ENCODE measurements around the gene PCDH1. TPM values are rescaled to one million over a fixed set of nuclear protein-coding genes. Genes with fewer than 3 reads are reported as not detected.

PCDH1 gene
- total RNA-seq, 1 experiment from 2014 or later, result 9.9 TPM

DNA sequence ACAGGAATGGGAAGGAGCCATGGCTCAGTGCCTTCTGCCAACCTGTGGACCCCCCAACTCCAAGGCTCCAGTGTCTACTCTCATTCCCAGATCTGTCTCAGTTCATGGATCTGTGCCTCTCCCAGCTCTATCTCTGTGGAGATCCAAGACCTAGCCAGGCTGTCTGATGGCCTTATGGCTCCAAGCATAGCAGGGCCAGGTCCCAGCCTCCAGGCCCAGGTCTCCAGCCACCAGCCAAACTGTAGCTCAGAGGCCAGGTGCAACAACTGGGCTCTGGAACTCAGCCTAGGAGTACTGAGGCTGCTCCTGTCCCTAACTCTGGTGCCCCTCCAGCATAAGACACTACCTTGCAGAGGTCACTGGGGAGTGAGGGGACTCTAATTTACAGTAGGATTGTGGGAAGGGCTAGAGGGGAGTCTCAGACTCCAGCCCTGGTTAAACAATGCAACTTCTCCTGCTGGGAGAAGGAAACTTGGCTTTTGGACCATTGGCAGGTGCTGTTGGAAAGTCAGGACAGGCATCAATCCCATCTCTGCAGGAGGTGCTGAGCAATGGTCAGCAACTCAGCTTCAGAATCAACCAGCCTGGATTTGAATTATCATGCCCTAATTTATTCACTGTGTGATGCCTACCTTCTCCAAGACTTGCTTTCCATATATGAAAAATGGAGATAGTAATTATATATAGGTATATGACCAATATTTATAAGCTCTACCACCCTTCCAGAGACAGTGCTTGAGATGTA lies 63.0 kb downstream of the PCDH1 start:
- DNase-seq (ENCODE audit: unreplicated experiment), result no peak
- no peak overlapping the region for H3K4me3 Mint-ChIP-seq (ENCODE audit: unreplicated experiment)
- ChIA-PET CTCF (interaction anchor here (0.6 to 6.8 kb wide), 21 partner anchors 9 to 496 kb away, joined by 3 to 66 read pairs (median 4); partner anchors contain the start of gene PCDH1), POLR2A (interaction anchor here (0.9 kb wide), 1 partner anchor 35 kb away, joined by 3 read pairs; no protein-coding TSS in a partner anchor)
- H3K9me3 Mint-ChIP-seq (ENCODE audit: unreplicated experiment), result no peaks in the 10 kb centered on the region
- H3K27ac Mint-ChIP-seq (ENCODE audit: low read depth, unreplicated experiment), result no peak overlapping the region
- intact Hi-C loops (cut with micrococcal nuclease), result loop anchor here (2.0 to 10.0 kb wide), 2 partner anchors 122 to 150 kb away; partner anchors contain the start of gene RNF14
- H3K36me3 Mint-ChIP-seq (ENCODE audit: insufficient read depth, unreplicated experiment), result no peaks in the 10 kb centered on the region
- TF ChIP-seq, protein P1, sequence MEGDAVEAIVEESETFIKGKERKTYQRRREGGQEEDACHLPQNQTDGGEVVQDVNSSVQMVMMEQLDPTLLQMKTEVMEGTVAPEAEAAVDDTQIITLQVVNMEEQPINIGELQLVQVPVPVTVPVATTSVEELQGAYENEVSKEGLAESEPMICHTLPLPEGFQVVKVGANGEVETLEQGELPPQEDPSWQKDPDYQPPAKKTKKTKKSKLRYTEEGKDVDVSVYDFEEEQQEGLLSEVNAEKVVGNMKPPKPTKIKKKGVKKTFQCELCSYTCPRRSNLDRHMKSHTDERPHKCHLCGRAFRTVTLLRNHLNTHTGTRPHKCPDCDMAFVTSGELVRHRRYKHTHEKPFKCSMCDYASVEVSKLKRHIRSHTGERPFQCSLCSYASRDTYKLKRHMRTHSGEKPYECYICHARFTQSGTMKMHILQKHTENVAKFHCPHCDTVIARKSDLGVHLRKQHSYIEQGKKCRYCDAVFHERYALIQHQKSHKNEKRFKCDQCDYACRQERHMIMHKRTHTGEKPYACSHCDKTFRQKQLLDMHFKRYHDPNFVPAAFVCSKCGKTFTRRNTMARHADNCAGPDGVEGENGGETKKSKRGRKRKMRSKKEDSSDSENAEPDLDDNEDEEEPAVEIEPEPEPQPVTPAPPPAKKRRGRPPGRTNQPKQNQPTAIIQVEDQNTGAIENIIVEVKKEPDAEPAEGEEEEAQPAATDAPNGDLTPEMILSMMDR (IDR thresholded peaks at IDR 0.05; ENCODE audit: unreplicated experiment), result no peak
- H3K27me3 Mint-ChIP-seq (ENCODE audit: insufficient read depth, unreplicated experiment), result no peaks in the 10 kb centered on the region
- no TSS peak for BruUV-seq (replicated peaks)
- H3K4me1 Mint-ChIP-seq (ENCODE audit: insufficient read depth, unreplicated experiment), result no peaks in the 10 kb centered on the region

DNA sequence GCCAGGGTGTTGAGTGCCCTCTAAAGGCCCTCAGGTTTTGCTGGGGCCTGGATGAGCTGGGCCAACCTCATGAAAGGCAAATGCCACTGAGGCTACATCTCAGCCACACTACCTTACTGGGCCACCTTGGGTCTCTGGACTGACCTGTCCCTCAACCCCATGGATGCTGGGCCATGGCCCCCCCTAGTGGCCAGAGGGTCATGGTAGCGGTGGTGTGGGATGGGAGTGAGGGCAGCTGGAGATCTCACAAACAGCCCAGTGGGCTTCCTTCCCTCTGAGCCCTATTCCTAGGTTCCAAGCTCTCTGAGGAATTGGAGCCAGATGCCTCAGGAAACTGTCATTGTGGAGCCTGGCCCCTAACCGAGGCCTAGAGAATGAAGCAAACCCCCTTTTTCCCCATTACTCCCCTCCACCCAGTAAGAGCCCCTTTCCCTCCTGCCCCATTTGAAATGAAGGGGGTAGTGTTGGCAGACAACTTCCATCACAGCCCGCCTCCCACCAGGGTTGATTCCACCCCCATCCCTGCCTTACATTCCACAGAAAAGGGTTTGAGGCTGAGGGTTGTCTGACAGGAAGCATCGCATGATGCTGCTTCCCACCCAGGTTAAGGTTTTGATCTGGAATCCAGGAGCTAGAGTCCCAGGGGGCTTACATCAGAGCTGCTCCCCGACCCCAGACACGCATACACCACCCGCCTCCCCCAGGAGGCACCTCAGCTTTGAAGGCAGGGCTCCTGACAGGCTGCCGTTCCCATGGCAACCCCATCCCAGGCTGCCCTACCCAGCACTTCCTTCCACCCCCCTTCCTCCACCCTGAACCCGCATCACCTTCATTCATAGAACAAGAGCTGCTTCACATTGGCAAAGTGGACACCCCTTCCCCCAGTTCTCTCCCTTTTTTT lies 63.9 kb downstream of the PCDH1 start:
- no peak overlapping the region for H3K27ac Mint-ChIP-seq (ENCODE audit: low read depth, unreplicated experiment)
- TF ChIP-seq, protein P1 (IDR thresholded peaks at IDR 0.05; ENCODE audit: unreplicated experiment), result peak; percentile 87
- intact Hi-C loops (cut with micrococcal nuclease), result loop anchor here (1.0 to 10.0 kb wide), 6 partner anchors 57 to 150 kb away; partner anchors contain the start of gene RNF14
- H3K36me3 Mint-ChIP-seq (ENCODE audit: insufficient read depth, unreplicated experiment), result no peaks in the 10 kb centered on the region
- ChIA-PET POLR2A (interaction anchor here (1.5 kb wide), 1 partner anchor 30 kb away, joined by 3 read pairs; no protein-coding TSS in a partner anchor), CTCF (interaction anchor here (0.5 to 6.8 kb wide), 27 partner anchors 8 to 495 kb away, joined by 3 to 66 read pairs (median 4); partner anchors contain the start of gene PCDH1)
- peak; percentile 86 for DNase-seq (ENCODE audit: unreplicated experiment)
- BruUV-seq (replicated peaks), result no TSS peak
- no peaks in the 10 kb centered on the region for H3K4me1 Mint-ChIP-seq (ENCODE audit: insufficient read depth, unreplicated experiment)
- H3K27me3 Mint-ChIP-seq (ENCODE audit: insufficient read depth, unreplicated experiment), result peaks cover 4% of the 10 kb centered on the region
- no peaks in the 10 kb centered on the region for H3K9me3 Mint-ChIP-seq (ENCODE audit: unreplicated experiment)
- H3K4me3 Mint-ChIP-seq (ENCODE audit: unreplicated experiment), result no peak overlapping the region

DNA sequence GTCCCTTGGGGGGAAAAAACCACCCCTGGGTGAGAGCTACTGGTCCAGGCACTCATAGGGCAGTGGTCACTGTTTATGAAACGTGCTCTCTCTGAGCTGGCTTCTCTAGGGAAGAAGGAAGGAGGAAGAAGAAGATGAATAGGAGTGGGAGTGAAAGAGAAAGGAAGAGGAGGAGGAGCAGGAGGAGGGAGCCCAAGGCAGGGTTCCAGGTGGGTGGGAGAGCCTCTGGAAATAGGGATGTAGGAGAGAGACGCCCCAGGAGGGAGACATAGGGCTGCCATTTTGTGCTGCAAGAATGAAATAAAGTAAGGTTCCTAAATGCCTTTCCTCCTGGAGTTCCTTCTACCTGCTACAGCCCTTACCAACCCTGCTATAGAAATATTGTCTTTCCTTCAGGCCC lies 65.7 kb downstream of the PCDH1 start:
- no peak for DNase-seq (ENCODE audit: unreplicated experiment)
- H3K4me1 Mint-ChIP-seq (ENCODE audit: insufficient read depth, unreplicated experiment), result no peaks in the 10 kb centered on the region
- TF ChIP-seq, protein P1 (IDR thresholded peaks at IDR 0.05; ENCODE audit: unreplicated experiment), result no peak
- ChIA-PET POLR2A (interaction anchor here (0.6 to 0.7 kb wide), 2 partner anchors 30 to 98 kb away, joined by 3 to 4 read pairs; no protein-coding TSS in a partner anchor), CTCF (interaction anchor here (0.5 to 6.8 kb wide), 20 partner anchors 8 to 646 kb away, joined by 3 to 66 read pairs (median 4); partner anchors contain the start of gene PCDH1)
- intact Hi-C loops (cut with micrococcal nuclease), result loop anchor here (10.0 kb wide), 1 partner anchor 152 kb away; the partner anchor contains the start of gene RNF14
- no peaks in the 10 kb centered on the region for H3K36me3 Mint-ChIP-seq (ENCODE audit: insufficient read depth, unreplicated experiment)
- no TSS peak for BruUV-seq (replicated peaks)
- no peak overlapping the region for H3K27ac Mint-ChIP-seq (ENCODE audit: low read depth, unreplicated experiment)
- peaks cover 21% of the 10 kb centered on the region for H3K27me3 Mint-ChIP-seq (ENCODE audit: insufficient read depth, unreplicated experiment)
- no peaks in the 10 kb centered on the region for H3K9me3 Mint-ChIP-seq (ENCODE audit: unreplicated experiment)
- no peak overlapping the region for H3K4me3 Mint-ChIP-seq (ENCODE audit: unreplicated experiment)

Data from MCF 10A (cell line).